HCT116 (cell line): ENCODE measurements around the gene RHCG. TPM values are rescaled to one million over a fixed set of nuclear protein-coding genes. Genes with fewer than 3 reads are reported as not detected.

Experiments used
- ATAC-seq: fragments of 200-7000 bp; cut with Tn5 transposase; 2 replicates; pipeline ENCODE4 v1.9.1; 2020; ENCODE audit warnings: mild to moderate bottlenecking, moderate library complexity
- BruUV-seq: library from RNA; stranded (reverse); fragments of 400-500 nt; replicated peaks from 2 replicates; lab custom pipeline; 2021; lab: Mats Ljungman, UMichigan
- CTCF ChIA-PET: fragments of 300-600 bp; sonication (Branson Sonifier 250); formaldehyde crosslinking; loops from one replicate; lab custom pipeline; 2021; ENCODE audit warnings: antibody characterized with exemption; lab: Charles Lee
- POLR2A ChIA-PET: fragments of 300-600, 350-600 bp; sonication (Branson Sonifier 250); formaldehyde crosslinking; loops from one replicate; lab custom pipeline; 2021; ENCODE audit warnings: antibody characterized with exemption; lab: Charles Lee
- RAD21 ChIA-PET, 2 experiments: fragments of 300-600 bp; sonication (Branson Sonifier 250); formaldehyde crosslinking; loops; one replicate each; lab custom pipeline; 2023; ENCODE audit warnings: low total read pairs in 2 of 2; ENCODE audit not compliant: uncharacterized antibody in 2 of 2, unreplicated experiment in 2 of 2, low non-redundant PET in 1 of 2; lab: Charles Lee
- DNase-seq: peaks from one replicate; pipeline ENCODE4 v3.0.0-alpha.2; 2010; ENCODE audit warnings: low read depth, low spot score
- H2AFZ ChIP-seq: fragments of 200-600 bp; shearing (Covaris generic), sonication (generic); 2 replicates; pipeline ENCODE4 v1.6.1; 2017; ENCODE audit warnings: low read depth, mixed run types, mixed read lengths, antibody characterized with exemption, low read length; ENCODE audit not compliant: poor library complexity, severe bottlenecking
- H3K27ac ChIP-seq: 2 replicates; pipeline ENCODE4 v1.5.1; 2012; ENCODE audit warnings: low read depth, low read length
- H3K27me3 ChIP-seq: fragments of 200-600 bp; sonication (generic); 2 replicates; pipeline ENCODE4 v1.6.1; 2016; ENCODE audit warnings: mixed run types, low read length, mixed read lengths; ENCODE audit not compliant: insufficient read depth
- H3K36me3 ChIP-seq, 2 experiments: fragments of 200-500 bp in 1 of 2; fragments of 200-600 bp in 1 of 2; sonication (Bioruptor generic) in 1 of 2; sonication (generic) in 1 of 2; 2 replicates each; pipeline versions ENCODE4 v1.5.1 to v1.6.1; 2014 to 2016; ENCODE audit warnings: low read length in 2 of 2, inconsistent platforms in 1 of 2, mixed read lengths in 1 of 2, mixed run types in 1 of 2; ENCODE audit not compliant: insufficient read depth in 2 of 2, control insufficient read depth in 1 of 2
- H3K4me1 ChIP-seq, 2 experiments: fragments of 200-600 bp in 1 of 2; sonication (generic) in 1 of 2; 2 replicates each; pipeline versions ENCODE4 v1.5.1 to v1.6.1; 2012 to 2017; ENCODE audit warnings: low read length in 2 of 2, inconsistent platforms in 1 of 2, mild to moderate bottlenecking in 1 of 2, mixed read lengths in 1 of 2, mixed run types in 1 of 2, moderate library complexity in 1 of 2; ENCODE audit not compliant: insufficient read depth in 2 of 2, control insufficient read depth in 1 of 2
- H3K4me2 ChIP-seq: fragments of 200-600 bp; sonication (generic); 2 replicates; pipeline ENCODE4 v1.6.1; 2017; ENCODE audit warnings: mixed run types, low read length, mixed read lengths
- H3K4me3 ChIP-seq, 2 experiments: fragments of 200-600 bp in 1 of 2; sonication (generic) in 1 of 2; replicated peaks in 1 of 2; 2 replicates each; pipeline ENCODE4 v1.5.1; 2011 to 2016; ENCODE audit warnings: low read length in 2 of 2, control low read depth in 1 of 2, low read depth in 1 of 2, mild to moderate bottlenecking in 1 of 2, mixed read lengths in 1 of 2, mixed run types in 1 of 2
- H3K79me2 ChIP-seq: fragments of 200-600 bp; sonication (generic); 2 replicates; pipeline ENCODE4 v1.6.1; 2017; ENCODE audit warnings: mild to moderate bottlenecking, mixed run types, low read length, moderate library complexity, mixed read lengths; ENCODE audit not compliant: insufficient read depth
- H3K9ac ChIP-seq: fragments of 200-600 bp; sonication (generic); 2 replicates; pipeline ENCODE4 v1.6.1; 2016; ENCODE audit warnings: low read length, mixed read lengths
- H3K9me2 ChIP-seq: fragments of 200-600 bp; sonication (generic), shearing (Covaris generic); 2 replicates; pipeline ENCODE4 v1.6.1; 2017; ENCODE audit warnings: mixed run types, mild to moderate bottlenecking, moderate library complexity; ENCODE audit not compliant: insufficient read depth
- H3K9me3 ChIP-seq, 2 experiments: fragments of 200-500 bp in 1 of 2; fragments of 200-600 bp in 1 of 2; sonication (Bioruptor generic) in 1 of 2; sonication (generic) in 1 of 2; 2 replicates each; pipeline ENCODE4 v1.6.1; 2014 to 2017; ENCODE audit warnings: low read length in 2 of 2, mixed read lengths in 2 of 2, inconsistent platforms in 1 of 2, low read depth in 1 of 2, mild to moderate bottlenecking in 1 of 2, mixed run types in 1 of 2, moderate library complexity in 1 of 2; ENCODE audit not compliant: control insufficient read depth in 1 of 2, insufficient read depth in 1 of 2
- H4K20me1 ChIP-seq: fragments of 200-600 bp; sonication (generic), shearing (Covaris generic); 2 replicates; pipeline ENCODE4 v1.6.1; 2017; ENCODE audit warnings: mixed run types, mild to moderate bottlenecking, moderate library complexity; ENCODE audit not compliant: insufficient read depth
- ATF3 ChIP-seq: IDR thresholded peaks from 2 replicates; pipeline ENCODE4 v1.6.1; 2012
- CBX3 ChIP-seq: IDR thresholded peaks from 2 replicates; pipeline ENCODE4 v1.6.1; 2012; ENCODE audit warnings: low read depth
- CEBPB ChIP-seq: IDR thresholded peaks from 2 replicates; pipeline ENCODE4 v1.6.1; 2012; ENCODE audit warnings: low read depth
- CTCF ChIP-seq, 3 experiments: fragments of 200-600 bp in 1 of 3; sonication (generic) in 1 of 3; IDR thresholded peaks in 2 of 3; conservative IDR thresholded peaks in 1 of 3; 2 replicates each; pipeline ENCODE4 v1.5.1; 2012 to 2017; ENCODE audit warnings: low read depth in 2 of 3, low read length in 2 of 3, antibody characterized with exemption in 1 of 3, borderline replicate concordance in 1 of 3, control low read depth in 1 of 3, mild to moderate bottlenecking in 1 of 3, mixed read lengths in 1 of 3, mixed run types in 1 of 3, moderate library complexity in 1 of 3; ENCODE audit not compliant: insufficient read depth in 1 of 3
- EGR1 ChIP-seq: IDR thresholded peaks from 2 replicates; pipeline ENCODE4 v1.6.1; 2012; ENCODE audit warnings: low read depth
- FOSL1 ChIP-seq: IDR thresholded peaks from 2 replicates; pipeline ENCODE4 v1.6.1; 2012; ENCODE audit warnings: low read depth
- POLR2A ChIP-seq: IDR thresholded peaks from 2 replicates; pipeline ENCODE4 v1.7.0; 2011; ENCODE audit warnings: borderline replicate concordance; ENCODE audit not compliant: insufficient read depth, insufficient read length; ENCODE audit errors: extremely low read depth
- POLR2AphosphoS5 ChIP-seq: IDR thresholded peaks from 2 replicates; pipeline ENCODE4 v1.6.1; 2011; ENCODE audit warnings: mild to moderate bottlenecking, low read depth, low read length, moderate library complexity
- RAD21 ChIP-seq: IDR thresholded peaks from 2 replicates; pipeline ENCODE4 v1.6.1; 2012; ENCODE audit warnings: low read depth, mild to moderate bottlenecking
- REST ChIP-seq: IDR thresholded peaks from 2 replicates; pipeline ENCODE4 v1.6.1; 2012; ENCODE audit warnings: low read depth
- SIN3A ChIP-seq: IDR thresholded peaks from 2 replicates; pipeline ENCODE4 v1.6.1; 2012; ENCODE audit warnings: low read depth
- SP1 ChIP-seq: IDR thresholded peaks from 2 replicates; pipeline ENCODE4 v1.6.1; 2012; ENCODE audit warnings: low read depth
- TCF7L2 ChIP-seq: IDR thresholded peaks from 2 replicates; pipeline ENCODE4 v1.7.0; 2011; ENCODE audit warnings: borderline replicate concordance, inconsistent platforms; ENCODE audit not compliant: insufficient read depth, insufficient read length; ENCODE audit errors: extremely low read depth
- ZBTB33 ChIP-seq: IDR thresholded peaks from 2 replicates; pipeline ENCODE4 v1.6.1; 2011; ENCODE audit warnings: mild to moderate bottlenecking, low read length, moderate library complexity; ENCODE audit not compliant: insufficient replicate concordance; ENCODE audit errors: extremely low read depth
- intact Hi-C: fragments of 100-400 bp; cut with micrococcal nuclease; formaldehyde crosslinking; loops from 2 replicates; pipeline ENCODE4 v1.10.0; 2022
- total RNA-seq: library from RNA; stranded (reverse); gene quantifications from one replicate; pipeline ENCODE4 v1.2.1, GENCODE V29; 2021; ENCODE audit not compliant: unreplicated experiment

Gene RHCG
- total RNA-seq, 1 experiment from 2014 or later, result not detected

- TF ChIP-seq ZBTB33, result no peak
- no peak for TF ChIP-seq CEBPB
- no peak for TF ChIP-seq POLR2A
- no peak for TF ChIP-seq CTCF (IDR thresholded peaks at IDR 0.05 in 2 of 3, conservative IDR thresholded peaks at IDR 0.05 in 1 of 3; ENCODE audit: borderline replicate concordance in 1 of 3, insufficient read depth in 1 of 3, low read depth in 2 of 3, low read length in 2 of 3)
- TF ChIP-seq FOSL1, result no peak
- TF ChIP-seq RAD21, result no peak
- TF ChIP-seq TCF7L2, result no peak
- no peak for TF ChIP-seq POLR2AphosphoS5
- TF ChIP-seq SP1, result no peak
- TF ChIP-seq, all 23 proteins: peak for 0
These were observed 17.2 kb downstream of the RHCG start (continued) for GRCh38 chr15:89479173-89479572.

- peaks cover 8% of the 10 kb centered on the region; the same call in 1 of the 2 replicates for H3K27me3 ChIP-seq
- no TSS peak for BruUV-seq
- intact Hi-C loops, result no loop called here
- ATAC-seq (no peak), DNase-seq (no peak)
- POLR2A ChIA-PET, result no interaction called here
- no peaks in the 10 kb centered on the region for H3K9me2 ChIP-seq
- H3K27ac ChIP-seq, result no peak overlapping the region
- CTCF ChIA-PET, result interaction anchor here (8.4 kb wide), 1 partner anchor 120 kb away, joined by 185 read pairs; no protein-coding TSS in a partner anchor
- no peak overlapping the region for H3K4me3 ChIP-seq
- H3K36me3 ChIP-seq, result no peaks in the 10 kb centered on the region
- H3K9me3 ChIP-seq, result no peaks in the 10 kb centered on the region
- no peaks in the 10 kb centered on the region for H3K4me1 ChIP-seq
- no peaks in the 10 kb centered on the region for H3K79me2 ChIP-seq
- no peaks in the 10 kb centered on the region for H4K20me1 ChIP-seq
- H2AFZ ChIP-seq, result no peak overlapping the region
- no peak overlapping the region for H3K9ac ChIP-seq
- RAD21 ChIA-PET, result no interaction called here
- H3K4me2 ChIP-seq, result no peak overlapping the region
- TF ChIP-seq POLR2AphosphoS5 (no peak), ATF3 (no peak), CBX3 (no peak), POLR2A (no peak), SIN3A (no peak), RAD21 (no peak), CEBPB (no peak), REST (no peak), EGR1 (no peak)
These were observed 18.8 kb downstream of the RHCG start for GRCh38 chr15:89477411-89478242.
